ENCODE data around the gene TSPAN18.

The TSPAN18 gene

GRCh38 chr11:44729063-44729462 is 2.3 kb downstream of the TSPAN18 start:
- H3K27ac ChIP-seq, result no peak overlapping the region
- H3K36me3 ChIP-seq (replicated peaks), result no peaks in the 10 kb centered on the region
- no peak for TF ChIP-seq CTCF (IDR thresholded peaks at IDR 0.05; ENCODE audit: low read depth, low read length, missing control alignments)
- H3K4me3 ChIP-seq (ENCODE audit: low read depth, low read length), result no peak overlapping the region
- in situ Hi-C loops (cut with HindIII; ENCODE audit: low pct_ligation_motif_present, low sequenced_read_pairs), result no loop called here
- H3K27me3 ChIP-seq (replicated peaks), result peaks cover 47% of the 10 kb centered on the region
- no peak for DNase-seq

DNA sequence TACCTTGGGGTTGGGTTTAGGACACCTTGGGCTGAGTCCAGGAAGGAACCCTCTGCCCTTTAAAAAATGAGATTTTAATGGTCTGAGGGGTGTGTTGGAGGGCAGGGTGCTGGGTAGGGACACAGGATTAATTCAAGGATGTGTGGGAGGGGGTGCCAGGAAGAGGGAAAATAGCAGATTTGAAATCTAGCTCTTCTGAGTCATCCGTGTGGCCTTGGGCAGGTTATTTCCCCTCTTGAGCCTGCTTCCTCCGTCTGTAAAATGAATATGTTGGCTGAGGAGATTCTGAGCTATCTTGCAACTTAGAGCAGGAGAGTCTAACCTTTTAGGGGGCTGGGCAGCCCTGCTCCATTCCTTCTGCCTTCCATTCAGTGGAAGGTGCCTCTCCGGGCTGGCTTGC is 3.0 kb downstream of the TSPAN18 start:
- DNase-seq, result no peak
- no peak for TF ChIP-seq CTCF (IDR thresholded peaks at IDR 0.05; ENCODE audit: low read depth, low read length, missing control alignments)
- Histone ChIP-seq H3K36me3 (replicated peaks) (no peaks in the 10 kb centered on the region), H3K27ac (no peak overlapping the region), H3K27me3 (replicated peaks) (peaks cover 49% of the 10 kb centered on the region), H3K4me3 (ENCODE audit: low read depth, low read length) (no peak overlapping the region)
- in situ Hi-C loops (cut with HindIII; ENCODE audit: low pct_ligation_motif_present, low sequenced_read_pairs), result no loop called here

GRCh38 chr11:44730775-44731174 is 4.0 kb downstream of the TSPAN18 start:
- Histone ChIP-seq H3K27ac (no peak overlapping the region), H3K27me3 (replicated peaks) (peaks cover 49% of the 10 kb centered on the region), H3K4me3 (ENCODE audit: low read depth, low read length) (no peak overlapping the region), H3K36me3 (replicated peaks) (no peaks in the 10 kb centered on the region)
- TF ChIP-seq CTCF (IDR thresholded peaks at IDR 0.05; ENCODE audit: low read depth, low read length, missing control alignments), result no peak
- in situ Hi-C loops (cut with HindIII; ENCODE audit: low pct_ligation_motif_present, low sequenced_read_pairs), result no loop called here
- DNase-seq, result no peak

- no peak for TF ChIP-seq CTCF (IDR thresholded peaks at IDR 0.05; ENCODE audit: low read depth, low read length, missing control alignments)
- no peak for DNase-seq
- H3K36me3 ChIP-seq (replicated peaks), result no peaks in the 10 kb centered on the region
- no peak overlapping the region for H3K27ac ChIP-seq
- in situ Hi-C loops (cut with HindIII; ENCODE audit: low pct_ligation_motif_present, low sequenced_read_pairs), result no loop called here
- H3K27me3 ChIP-seq (replicated peaks), result peaks cover 51% of the 10 kb centered on the region
- no peak overlapping the region for H3K4me3 ChIP-seq (ENCODE audit: low read depth, low read length)
Observed at GRCh38 chr11:44731685-44732430, 5.1 kb downstream of the TSPAN18 start.

- no peak for DNase-seq
- no peak for TF ChIP-seq CTCF (IDR thresholded peaks at IDR 0.05; ENCODE audit: low read depth, low read length, missing control alignments)
- Histone ChIP-seq H3K4me3 (ENCODE audit: low read depth, low read length) (no peak overlapping the region), H3K27me3 (replicated peaks) (peaks cover 51% of the 10 kb centered on the region), H3K27ac (no peak overlapping the region), H3K36me3 (replicated peaks) (no peaks in the 10 kb centered on the region)
- in situ Hi-C loops (cut with HindIII; ENCODE audit: low pct_ligation_motif_present, low sequenced_read_pairs), result no loop called here
Observed at GRCh38 chr11:44732564-44732963, 5.8 kb downstream of the TSPAN18 start.

GRCh38 chr11:44733877-44734276 is 7.1 kb downstream of the TSPAN18 start:
- TF ChIP-seq CTCF (IDR thresholded peaks at IDR 0.05; ENCODE audit: low read depth, low read length, missing control alignments), result no peak

More at GRCh38 chr11:44733877-44734276, 7.1 kb downstream of the TSPAN18 start:
- no peak for DNase-seq
- Histone ChIP-seq H3K36me3 (replicated peaks) (no peaks in the 10 kb centered on the region), H3K4me3 (ENCODE audit: low read depth, low read length) (no peak overlapping the region), H3K27ac (no peak overlapping the region), H3K27me3 (replicated peaks) (peaks cover 45% of the 10 kb centered on the region)
- in situ Hi-C loops (cut with HindIII; ENCODE audit: low pct_ligation_motif_present, low sequenced_read_pairs), result no loop called here

Data from brain microvascular endothelial cell (primary cell).